Sciatic nerve (tissue), 2 donors: ENCODE data around the gene MDM2. TPM values are rescaled to one million over a fixed set of nuclear protein-coding genes. Genes with fewer than 3 reads are reported as not detected.
"Not testable (repeated sequence)": the region's sequence is repeated elsewhere in the genome, so short reads cannot be mapped to it uniquely, and the experiment has no call there.

Experiments used
- ATAC-seq: fragments of 200-7000 bp; cut with Tn5 transposase; one replicate; pipeline ENCODE4 v1.9.1; 2020; ENCODE audit warnings: mild to moderate bottlenecking, moderate library complexity
- DNase-seq: peaks from one replicate; pipeline ENCODE4 v3.0.0-alpha.2; 2020; ENCODE audit warnings: low spot score
- intact Hi-C: fragments of 100-400 bp; cut with DNase I; formaldehyde crosslinking; loops from one replicate; pipeline ENCODE4 v1.14.2; 2022
- total RNA-seq: library from RNA; stranded (reverse); fragmentation: NEBNext Ultra II Directional; extraction: Animal tissue kit (Norgen Biotek cat#: 25700); gene quantifications from one replicate; pipeline ENCODE4 v1.2.1, GENCODE V29; 2021
- donor health status: DM: no; HTN: no; CAD: no.
- donor health status: DM: no; HTN: no; CAD: no.

The MDM2 gene
- total RNA-seq, 1 donor from 2014 or later: 85.7 TPM

DNA sequence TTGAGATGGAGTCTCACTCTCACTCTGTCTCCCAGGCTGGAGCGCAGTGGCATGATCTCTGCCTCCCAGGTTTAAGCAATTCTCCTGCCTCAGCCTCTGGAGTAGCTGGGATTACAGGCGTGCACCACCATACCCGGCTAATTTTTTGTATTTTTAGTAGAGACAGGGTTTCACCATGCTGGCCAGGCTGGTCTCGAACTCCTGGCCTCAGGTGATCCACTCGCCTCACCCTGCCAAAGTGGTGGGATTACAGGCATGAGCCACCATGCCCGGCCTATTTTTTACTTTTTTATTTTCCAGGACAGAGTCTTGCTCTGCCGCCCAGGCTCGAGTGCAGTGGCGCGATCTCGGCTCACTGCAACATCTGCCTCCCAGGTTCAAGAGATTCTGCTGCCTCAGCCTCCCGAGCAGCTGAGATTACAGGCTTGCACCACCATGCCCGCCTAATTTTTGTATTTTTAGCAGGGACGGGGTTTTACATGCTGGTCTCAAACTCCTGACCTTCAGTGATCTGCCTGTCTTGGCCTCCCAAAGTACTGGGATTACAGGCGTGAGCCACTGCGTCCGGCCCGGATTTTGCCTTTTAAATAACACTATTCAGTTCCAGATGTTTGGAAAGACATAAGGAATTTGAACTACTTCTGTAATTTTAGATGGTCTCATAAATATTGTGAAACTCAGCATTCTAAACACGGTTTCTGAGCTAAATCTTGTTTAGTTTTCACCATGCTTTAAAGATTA lies 4.9 kb upstream of the MDM2 start:
- DNase-seq, ATAC-seq, intact Hi-C loops: not testable (repeated sequence)

DNA sequence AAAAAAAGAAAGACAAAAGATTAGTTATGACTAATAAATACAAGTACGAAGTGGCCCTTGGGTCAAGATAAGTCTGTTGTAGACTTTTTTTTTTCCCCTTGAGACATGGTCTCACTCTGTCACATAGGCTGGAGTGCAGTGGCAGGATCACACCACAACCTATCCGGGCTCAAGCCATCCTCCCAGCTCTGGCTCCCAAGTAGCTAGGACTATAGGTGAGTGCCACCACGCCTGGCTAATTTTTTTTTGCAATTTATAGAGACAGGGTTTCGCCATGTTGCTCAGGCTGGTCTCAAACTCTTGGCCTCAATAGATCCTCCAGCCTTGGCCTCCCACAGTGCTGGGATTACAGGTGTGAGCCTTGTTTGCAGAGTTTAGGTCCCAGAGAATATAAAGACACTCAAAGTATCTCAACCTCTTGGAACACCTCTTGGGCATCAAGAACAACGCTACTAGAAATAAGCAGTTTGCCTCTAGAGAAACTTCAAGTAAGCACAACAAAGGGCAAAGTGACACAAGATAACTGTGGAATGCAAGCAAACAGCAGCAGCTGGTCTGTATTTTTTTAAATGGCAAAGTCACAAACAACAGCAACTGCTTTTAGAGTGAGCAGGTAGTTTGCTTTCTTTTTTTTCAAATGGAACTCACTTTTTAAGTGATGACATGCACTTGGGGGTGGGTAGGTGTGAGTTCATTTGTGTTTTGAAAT lies 3.9 kb upstream of the MDM2 start:
- ATAC-seq (no peak), DNase-seq (no peak)
- intact Hi-C loops: no loop called here

DNA sequence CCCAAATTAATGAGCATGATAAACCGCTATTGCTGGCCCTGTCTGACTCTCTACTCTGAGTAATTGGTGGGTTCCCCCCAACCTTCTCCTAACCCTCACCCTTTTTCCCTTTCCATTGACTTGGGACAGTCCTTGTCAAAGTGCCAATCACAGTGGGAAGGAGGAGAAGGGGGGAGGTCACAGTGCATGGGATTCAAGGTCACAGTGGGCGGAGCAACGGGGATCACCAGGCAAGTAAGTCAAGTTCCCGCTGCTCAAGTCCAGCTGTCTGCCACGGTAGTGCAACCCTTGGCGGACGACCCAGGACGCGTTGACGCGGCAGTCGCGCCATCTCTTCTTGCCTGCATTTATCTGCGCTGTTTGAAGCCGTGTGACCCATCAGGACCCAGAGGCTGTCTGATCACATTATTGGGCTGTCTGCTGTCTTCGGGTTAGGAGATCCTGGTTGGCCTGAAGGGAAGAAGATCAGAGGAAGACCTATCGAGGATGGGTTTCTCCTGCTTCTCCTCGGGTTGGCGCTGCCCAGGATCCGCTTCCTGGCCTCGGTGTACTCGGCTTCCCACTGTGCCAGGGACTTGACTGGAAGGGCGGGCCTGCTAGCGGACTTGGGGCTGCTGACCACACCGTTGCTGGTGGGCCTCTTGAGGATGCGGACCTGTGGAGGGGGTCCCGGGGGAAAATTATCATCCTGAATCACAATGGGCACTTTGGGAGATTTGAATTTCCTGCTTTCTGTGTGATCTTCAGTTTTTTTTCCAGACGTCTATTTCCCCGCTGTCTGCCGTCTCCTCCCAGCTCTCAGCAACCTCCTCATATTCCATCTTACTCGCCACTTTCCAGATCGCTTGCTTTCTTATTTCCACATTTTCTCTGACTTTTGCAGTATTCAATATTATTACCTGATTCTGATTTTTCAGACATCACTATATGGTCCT lies 3.1 kb upstream of the MDM2 start:
- intact Hi-C loops: no loop called here
- DNase-seq: no peak
- no peak for ATAC-seq

DNA sequence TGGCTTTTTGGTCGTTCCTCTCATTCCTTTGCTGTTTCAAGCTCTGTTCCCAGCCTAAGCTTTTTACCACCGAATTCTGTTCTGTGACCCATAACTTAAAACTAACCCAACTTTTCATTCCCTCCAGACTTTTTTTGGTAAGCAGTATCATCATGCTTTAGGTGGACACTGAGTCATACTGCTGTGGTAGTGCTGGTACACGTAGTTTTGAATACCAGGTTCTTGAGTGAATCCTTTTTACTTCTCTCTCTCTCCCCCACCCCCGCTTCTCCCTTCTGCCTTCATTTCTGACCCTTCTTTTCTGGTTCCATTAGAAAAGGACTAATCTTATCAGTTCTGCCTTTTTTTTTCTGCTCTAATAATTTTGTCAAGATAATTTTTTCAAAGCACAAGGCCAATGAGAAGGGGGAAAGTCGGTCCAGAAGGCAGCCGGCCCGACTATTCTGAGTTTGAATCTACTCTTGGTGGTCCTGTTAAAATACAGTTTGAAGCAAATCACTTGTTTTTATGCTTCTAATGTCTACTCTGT lies 2.3 kb upstream of the MDM2 start:
- DNase-seq (no peak), ATAC-seq (no peak)
- intact Hi-C loops: no loop called here

DNA sequence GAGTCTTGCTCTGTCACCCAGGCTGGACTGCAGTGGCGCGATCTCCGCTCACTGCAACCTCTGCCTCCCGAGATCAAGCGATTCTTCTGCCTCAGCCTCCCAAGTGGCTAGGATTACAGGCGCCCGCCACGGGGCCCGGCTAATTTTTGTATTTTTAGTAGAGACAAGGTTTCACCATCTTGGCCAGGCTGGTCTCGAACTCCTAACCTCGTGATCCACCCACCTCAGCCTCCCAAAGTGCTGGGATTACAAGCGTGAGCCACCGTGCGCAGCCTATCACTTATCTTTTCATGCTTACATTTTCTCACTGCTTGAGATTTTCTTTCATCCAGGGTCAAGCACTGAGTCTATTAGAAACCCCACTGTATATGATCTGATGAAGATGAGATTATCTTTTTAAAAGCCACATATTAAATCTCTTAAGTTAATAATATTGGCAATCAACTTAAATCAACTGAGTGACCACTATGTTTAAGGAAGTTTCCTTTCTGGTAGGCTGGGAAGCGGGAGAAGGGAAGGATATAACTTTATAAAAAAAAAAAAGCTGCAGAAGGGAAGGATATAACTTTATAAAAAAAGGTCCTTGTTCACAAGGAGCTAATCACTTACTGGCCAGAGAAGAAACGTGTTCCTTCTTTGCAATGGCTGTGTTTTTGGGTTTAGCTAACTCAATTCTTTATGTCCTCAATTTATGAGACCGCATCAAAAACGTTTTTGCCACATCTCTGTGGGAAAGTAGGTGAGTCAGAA lies 1.3 kb upstream of the MDM2 start:
- DNase-seq: no peak
- ATAC-seq: no peak
- intact Hi-C loops: no loop called here

DNA sequence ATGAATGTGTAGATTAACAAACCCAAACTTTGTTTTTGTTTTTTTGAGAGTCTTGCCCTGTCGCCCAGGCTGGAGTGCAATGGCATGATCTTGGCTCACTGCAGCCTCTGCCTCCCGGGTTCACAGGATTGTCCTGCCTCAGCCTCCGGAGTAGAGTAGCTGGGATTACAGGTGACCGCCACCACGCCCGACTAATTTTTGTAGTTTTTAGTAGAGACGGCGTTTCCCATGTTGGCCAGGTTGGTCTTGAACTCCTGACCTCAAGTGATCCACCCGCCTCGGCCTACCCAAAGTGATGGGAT lies 752 bp upstream of the MDM2 start:
- intact Hi-C loops, DNase-seq, ATAC-seq: not testable (repeated sequence)

DNA sequence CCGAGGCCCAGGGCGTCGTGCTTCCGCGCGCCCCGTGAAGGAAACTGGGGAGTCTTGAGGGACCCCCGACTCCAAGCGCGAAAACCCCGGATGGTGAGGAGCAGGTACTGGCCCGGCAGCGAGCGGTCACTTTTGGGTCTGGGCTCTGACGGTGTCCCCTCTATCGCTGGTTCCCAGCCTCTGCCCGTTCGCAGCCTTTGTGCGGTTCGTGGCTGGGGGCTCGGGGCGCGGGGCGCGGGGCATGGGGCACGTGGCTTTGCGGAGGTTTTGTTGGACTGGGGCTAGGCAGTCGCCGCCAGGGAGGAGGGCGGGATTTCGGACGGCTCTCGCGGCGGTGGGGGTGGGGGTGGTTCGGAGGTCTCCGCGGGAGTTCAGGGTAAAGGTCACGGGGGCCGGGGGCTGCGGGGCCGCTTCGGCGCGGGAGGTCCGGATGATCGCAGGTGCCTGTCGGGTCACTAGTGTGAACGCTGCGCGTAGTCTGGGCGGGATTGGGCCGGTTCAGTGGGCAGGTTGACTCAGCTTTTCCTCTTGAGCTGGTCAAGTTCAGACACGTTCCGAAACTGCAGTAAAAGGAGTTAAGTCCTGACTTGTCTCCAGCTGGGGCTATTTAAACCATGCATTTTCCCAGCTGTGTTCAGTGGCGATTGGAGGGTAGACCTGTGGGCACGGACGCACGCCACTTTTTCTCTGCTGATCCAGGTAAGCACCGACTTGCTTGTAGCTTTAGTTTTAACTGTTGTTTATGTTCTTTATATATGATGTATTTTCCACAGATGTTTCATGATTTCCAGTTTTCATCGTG lies 612 bp downstream of the MDM2 start:
- DNase-seq (peak; percentile 88), ATAC-seq (peak; percentile 88)
- intact Hi-C loops: no loop called here

DNA sequence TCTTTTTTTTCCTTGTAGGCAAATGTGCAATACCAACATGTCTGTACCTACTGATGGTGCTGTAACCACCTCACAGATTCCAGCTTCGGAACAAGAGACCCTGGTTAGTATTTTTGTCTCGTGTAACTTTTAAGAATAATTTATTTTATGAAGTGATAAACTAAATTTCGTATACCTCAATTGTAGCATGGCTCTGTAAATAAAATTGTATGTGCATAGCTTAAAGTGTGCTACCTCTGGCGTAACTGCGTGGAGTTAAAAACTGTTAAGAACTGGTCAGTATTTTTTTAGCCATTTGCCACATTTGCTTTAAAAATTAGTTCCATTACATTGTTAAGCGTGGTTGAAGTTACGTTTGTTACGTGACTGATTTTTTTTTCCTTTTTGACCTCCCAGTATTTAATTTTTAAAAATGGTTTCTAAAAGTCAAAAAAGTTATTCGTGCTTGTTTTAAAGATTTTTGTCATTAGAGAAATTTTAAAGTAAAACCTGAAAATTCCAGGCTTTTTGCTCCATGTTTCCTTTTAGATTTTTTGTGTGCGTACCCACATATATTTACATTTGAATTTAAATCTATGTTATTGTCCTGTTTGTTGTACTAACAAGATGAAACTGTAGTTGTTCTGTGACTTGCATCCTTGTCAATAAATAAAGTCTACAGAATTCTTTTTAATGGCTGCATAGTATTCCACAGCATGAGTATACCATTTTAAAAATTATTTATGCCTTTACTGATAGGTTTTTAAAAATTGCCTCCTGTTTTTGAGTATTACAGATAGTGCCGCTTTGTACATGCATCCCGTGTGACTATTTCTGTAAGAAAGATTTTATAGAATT lies 1.4 kb downstream of the MDM2 start:
- DNase-seq (no peak), ATAC-seq (no peak)
- intact Hi-C loops: no loop called here

DNA sequence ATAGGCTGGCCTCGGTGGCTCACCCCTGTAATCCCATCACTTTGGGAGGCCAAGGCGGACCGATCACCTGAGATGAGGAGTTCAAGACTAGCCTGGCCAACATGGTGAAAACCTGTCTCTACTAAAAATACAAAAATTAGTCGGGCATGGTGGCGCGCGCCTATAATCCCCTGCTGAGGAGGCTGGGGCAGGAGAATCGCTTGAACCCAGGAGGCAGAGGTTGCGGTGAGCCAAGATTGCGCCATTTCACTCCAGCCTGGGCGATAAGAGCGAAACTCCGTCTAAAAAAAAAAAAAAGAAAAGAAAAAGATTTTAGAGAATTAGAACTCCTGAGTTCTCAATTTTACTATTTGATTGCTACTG lies 2.0 kb downstream of the MDM2 start:
- ATAC-seq, DNase-seq, intact Hi-C loops: not testable (repeated sequence)

DNA sequence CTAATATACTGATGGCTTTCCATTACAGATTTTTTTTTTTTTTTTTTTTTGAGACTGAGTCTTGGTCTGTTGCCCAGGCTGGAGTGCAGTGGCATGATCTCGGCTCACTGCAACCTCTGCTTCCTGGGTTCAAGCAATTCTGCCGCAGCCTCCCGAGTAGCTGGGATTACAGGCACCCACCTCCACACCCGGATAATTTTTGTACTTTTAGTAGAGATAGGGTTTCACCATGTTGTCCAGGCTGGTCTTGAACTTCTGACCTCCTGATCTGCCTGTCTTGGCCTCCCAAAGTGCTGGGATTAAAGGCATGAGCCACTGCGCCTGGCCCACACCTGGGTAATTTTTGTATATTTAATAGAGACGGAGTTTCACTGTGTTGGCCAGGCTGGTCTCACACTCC lies 3.6 kb downstream of the MDM2 start:
- intact Hi-C loops, ATAC-seq, DNase-seq: not testable (repeated sequence)

DNA sequence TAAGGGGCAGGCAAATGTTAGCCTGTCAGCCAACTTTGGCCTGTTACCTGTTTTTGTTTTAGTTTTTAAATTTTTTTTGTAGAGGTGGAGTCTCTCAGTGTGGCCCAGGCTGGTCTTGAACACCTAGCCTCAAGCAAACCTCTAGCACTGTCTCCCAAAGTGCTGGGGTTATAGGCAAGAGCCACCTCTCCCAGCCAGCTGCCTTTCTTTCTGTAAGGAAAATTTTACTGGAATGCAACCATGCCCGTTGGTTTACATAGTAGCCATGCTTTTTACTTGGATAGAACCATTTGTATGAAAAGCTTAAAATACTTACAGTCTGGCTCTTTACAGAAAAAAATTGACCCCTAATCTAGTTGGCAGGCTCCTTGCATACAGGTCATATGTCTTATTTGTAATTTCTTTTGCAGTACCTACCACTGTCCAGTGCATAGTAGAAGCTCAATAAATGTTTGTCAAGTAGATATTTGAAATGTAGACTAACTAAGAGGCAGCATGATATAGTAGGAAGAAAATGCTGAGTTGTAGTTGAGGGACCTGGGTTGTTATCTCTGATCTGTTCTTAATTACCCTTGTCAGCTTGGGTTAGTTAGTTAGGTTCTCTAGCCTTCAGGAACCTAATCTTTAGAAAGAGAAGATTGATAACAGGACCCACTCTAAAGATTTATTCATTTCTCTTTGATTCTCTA lies 4.7 kb downstream of the MDM2 start:
- no peak for DNase-seq
- ATAC-seq: no peak

DNA sequence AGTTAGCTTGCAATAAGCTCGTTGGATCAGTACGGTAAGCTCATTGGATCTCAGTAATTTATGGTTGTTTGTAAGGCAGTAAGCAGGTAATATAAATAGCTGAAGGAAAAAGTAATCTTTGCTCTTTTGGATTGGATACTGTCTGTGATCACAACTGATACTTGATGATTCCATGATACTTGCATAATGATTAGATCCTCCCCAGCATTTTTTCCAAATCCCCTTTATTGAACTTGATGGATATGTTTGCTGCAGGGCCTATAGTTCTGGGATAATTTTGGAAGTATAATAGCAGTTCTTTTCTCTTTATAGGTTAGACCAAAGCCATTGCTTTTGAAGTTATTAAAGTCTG lies 5.2 kb downstream of the MDM2 start:
- no peak for ATAC-seq
- DNase-seq: no peak
- intact Hi-C loops: no loop called here

More for the DNA sequence above, 4.7 kb downstream of the MDM2 start:
- intact Hi-C loops: no loop called here

DNA sequence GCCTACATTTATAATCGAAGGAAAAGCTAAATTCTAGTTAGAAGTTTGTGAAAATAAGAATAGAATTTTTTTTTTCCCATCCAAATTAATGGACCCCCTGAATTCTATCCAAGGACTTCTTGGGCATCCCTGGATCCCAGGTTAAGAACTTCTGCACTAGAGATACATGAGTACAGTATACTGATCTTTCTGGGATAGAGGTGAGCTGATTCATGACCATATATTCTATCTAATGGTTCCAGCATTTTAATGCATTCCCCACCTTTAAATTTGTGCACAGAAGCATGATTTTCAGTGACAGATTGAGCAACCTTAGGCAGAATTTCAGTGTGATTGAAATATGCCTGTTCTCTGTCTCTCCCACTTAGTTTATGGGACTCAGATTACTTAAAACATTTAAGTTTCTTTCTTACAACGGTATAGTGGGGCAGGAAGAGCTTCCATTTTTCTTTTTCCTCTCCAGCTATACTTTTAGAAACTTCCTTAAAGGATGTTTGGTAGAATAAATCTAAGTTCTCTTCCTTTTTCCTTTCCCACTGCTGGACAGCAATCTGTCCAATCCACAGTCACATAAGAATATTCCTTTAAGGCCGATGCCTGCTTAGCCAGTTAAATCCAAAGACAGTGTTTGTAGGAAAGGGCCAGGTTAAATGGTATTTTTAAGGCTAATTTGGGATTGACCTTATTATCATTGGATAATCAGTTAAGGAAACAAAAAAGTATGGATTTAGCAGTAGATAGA lies 6.7 kb downstream of the MDM2 start:
- ATAC-seq (no peak), DNase-seq (no peak)
- intact Hi-C loops: no loop called here

DNA sequence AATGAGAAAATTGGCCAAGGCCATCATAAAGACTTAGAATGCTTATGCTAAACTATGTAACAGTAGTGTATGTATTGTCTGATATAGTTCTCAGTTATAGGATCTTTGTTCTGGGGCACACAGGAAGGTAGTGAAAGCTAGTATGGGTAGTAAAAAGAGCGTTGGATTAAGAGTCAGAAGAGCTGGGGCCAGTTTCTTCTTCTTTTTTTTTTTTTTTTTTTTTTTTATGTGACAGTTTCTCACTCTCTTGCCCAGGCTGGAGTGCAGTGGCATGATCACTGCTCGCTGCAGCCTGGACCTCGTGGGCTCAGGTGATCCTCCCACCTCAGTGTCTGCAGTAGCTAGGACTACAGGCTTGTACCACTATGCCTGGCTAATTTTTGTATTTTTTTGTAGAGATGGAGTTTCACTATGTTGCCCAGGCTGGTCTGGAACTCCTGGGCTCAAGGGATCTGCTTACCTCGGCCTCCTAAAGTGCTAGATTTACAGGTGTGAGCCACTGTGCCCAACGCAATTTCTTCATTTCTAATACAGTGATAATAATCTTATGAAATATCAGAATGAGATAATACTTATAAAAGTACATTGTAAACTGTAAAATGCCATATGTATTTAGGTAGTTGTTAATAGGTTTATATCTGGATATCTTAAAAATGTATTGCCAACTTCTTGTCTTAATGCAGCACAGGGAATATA lies 7.4 kb downstream of the MDM2 start:
- no peak for DNase-seq
- intact Hi-C loops: no loop called here
- ATAC-seq: no peak

DNA sequence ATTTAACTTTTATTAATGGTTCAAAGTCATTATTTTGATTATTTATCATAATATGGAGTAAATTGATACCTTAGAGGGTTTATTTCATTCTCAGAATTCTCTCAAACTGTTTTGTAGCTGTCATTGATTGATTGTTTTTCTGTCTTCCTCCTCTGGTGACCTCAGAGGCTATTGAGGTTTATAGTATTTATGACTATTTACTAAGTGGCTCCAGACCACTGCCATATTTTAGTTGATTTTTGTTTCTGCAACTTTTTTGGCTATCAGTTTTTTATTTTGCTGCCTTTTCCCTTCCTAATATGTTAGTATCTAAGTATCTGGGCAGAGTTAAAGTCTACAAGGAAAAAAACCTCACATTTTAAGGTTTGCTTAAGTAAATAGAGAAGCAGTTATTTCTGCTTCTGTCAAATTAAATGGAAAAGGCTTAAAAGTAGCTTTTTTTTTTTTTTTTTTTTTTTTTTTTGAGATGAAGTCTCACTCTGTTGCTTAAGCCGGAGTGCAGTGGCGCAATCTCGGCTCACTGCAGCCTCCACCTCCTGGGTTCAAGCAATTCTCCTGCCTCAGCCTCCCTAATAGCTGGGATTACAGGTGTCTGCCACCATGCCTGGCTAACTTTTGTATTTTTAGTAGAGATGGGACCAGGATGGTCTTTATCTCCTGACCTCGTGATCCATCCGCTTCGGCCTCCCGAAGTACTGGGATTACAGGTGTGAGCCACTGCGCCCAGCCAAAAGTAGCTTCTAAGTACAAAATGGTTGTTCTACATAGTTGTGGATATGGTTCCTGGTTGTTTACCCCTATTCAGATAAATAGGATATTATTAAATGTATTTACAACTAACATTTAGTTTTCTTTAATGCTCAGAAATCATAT lies 8.2 kb downstream of the MDM2 start:
- intact Hi-C loops: no loop called here
- ATAC-seq (no peak), DNase-seq (no peak)
